Common myeloid progenitor, CD34-positive (primary cell): ENCODE measurements around the gene AQP12B.
A peak's percentile ranks its signal among the peaks of the same experiment; 100 is the strongest.
"Not testable (repeated sequence)": the region's sequence is repeated elsewhere in the genome, so short reads cannot be mapped to it uniquely, and the experiment has no call there.

Experiments used
- CTCF ChIA-PET: fragments of 350-600 bp; sonication (Branson Sonifier 250); formaldehyde crosslinking; loops from one replicate; lab custom pipeline; 2021; ENCODE audit warnings: antibody characterized with exemption; lab: Charles Lee
- POLR2A ChIA-PET: fragments of 350-600 bp; sonication (Branson Sonifier 250); formaldehyde crosslinking; loops from one replicate; lab custom pipeline; 2021; ENCODE audit warnings: antibody characterized with exemption; lab: Charles Lee
- DNase-seq, 3 donors: peaks; one replicate each; pipeline versions ENCODE4 v3.0.0 to v3.0.0-alpha.2; 2013
- H3K27ac ChIP-seq, 2 experiments: 1 replicate in 1 of 2; 2 replicates in 1 of 2; pipeline ENCODE4 v1.7.0; 2013; ENCODE audit warnings: inconsistent platforms in 2 of 2, low read length in 2 of 2, mild to moderate bottlenecking in 2 of 2, low read depth in 1 of 2, moderate library complexity in 1 of 2; ENCODE audit not compliant: severe bottlenecking in 2 of 2, insufficient read depth in 1 of 2, poor library complexity in 1 of 2
- H3K27me3 ChIP-seq, 5 experiments: replicated peaks in 2 of 5; 1 replicate in 3 of 5; 2 replicates in 2 of 5; pipeline versions ENCODE4 v1.6.1 to v1.7.0; 2013; ENCODE audit warnings: low read length in 4 of 5, mild to moderate bottlenecking in 2 of 5, moderate library complexity in 2 of 5, inconsistent platforms in 1 of 5; ENCODE audit not compliant: insufficient read depth in 5 of 5, control insufficient read depth in 4 of 5
- H3K36me3 ChIP-seq, 4 experiments: 1 replicate in 2 of 4; 2 replicates in 2 of 4; pipeline versions ENCODE4 v1.6.1 to v1.7.0; 2013; ENCODE audit warnings: low read length in 3 of 4, control low read depth in 1 of 4, mild to moderate bottlenecking in 1 of 4; ENCODE audit not compliant: control insufficient read depth in 4 of 4, insufficient read depth in 4 of 4
- H3K4me1 ChIP-seq, 4 experiments: 1 replicate in 3 of 4; 2 replicates in 1 of 4; pipeline versions ENCODE4 v1.6.1 to v1.7.1; 2013; ENCODE audit warnings: low read length in 3 of 4, mild to moderate bottlenecking in 3 of 4, control low read depth in 1 of 4, inconsistent platforms in 1 of 4, moderate library complexity in 1 of 4; ENCODE audit not compliant: control insufficient read depth in 4 of 4, insufficient read depth in 4 of 4; ENCODE audit errors: control extremely low read depth in 1 of 4
- H3K4me3 ChIP-seq, 7 experiments: 1 replicate in 4 of 7; 2 replicates in 3 of 7; pipeline versions ENCODE4 v1.5.1 to v1.7.0; 2013; ENCODE audit warnings: mild to moderate bottlenecking in 7 of 7, low read length in 6 of 7, moderate library complexity in 6 of 7, inconsistent platforms in 2 of 7, low read depth in 2 of 7, control low read depth in 1 of 7; ENCODE audit not compliant: insufficient read depth in 4 of 7, control insufficient read depth in 1 of 7; ENCODE audit errors: extremely low read depth in 1 of 7
- H3K9me3 ChIP-seq, 5 experiments: 1 replicate in 4 of 5; 2 replicates in 1 of 5; pipeline versions ENCODE4 v1.6.1 to v1.7.1; 2013; ENCODE audit warnings: low read length in 4 of 5, mild to moderate bottlenecking in 2 of 5, inconsistent platforms in 1 of 5, low read depth in 1 of 5, moderate library complexity in 1 of 5; ENCODE audit not compliant: control insufficient read depth in 4 of 5, insufficient read depth in 2 of 5; ENCODE audit errors: control extremely low read depth in 1 of 5
- WGBS: methylation state at CpG from one replicate; pipeline ENCODE4 v1.1.5; 2013; ENCODE audit not compliant: insufficient coverage; 5-methylcytosine and 5-hydroxymethylcytosine counted together

The AQP12B gene

GRCh38 chr2:240687045-240687740 lies 4.5 kb upstream of the AQP12B start:
- WGBS: 83% methylated on average over 13 of the region's 20 CpGs
- ChIA-PET CTCF (no interaction called here), POLR2A (no interaction called here)
- Histone ChIP-seq H3K36me3 (no peaks in the 10 kb centered on the region), H3K4me3 (no peak overlapping the region), H3K9me3 (no peaks in the 10 kb centered on the region), H3K4me1 (peaks cover 0 to 9% (median 1%) of the 10 kb centered on the region in 4 experiments), H3K27ac (no peak overlapping the region), H3K27me3 (no peaks in the 10 kb centered on the region)
- DNase-seq: no peak

- ChIA-PET CTCF (no interaction called here), POLR2A (no interaction called here)
- no peak for DNase-seq
- H3K4me3 ChIP-seq: no peak overlapping the region
- 100% methylated on average over 4 of the region's 6 CpGs for WGBS
- H3K36me3 ChIP-seq: no peaks in the 10 kb centered on the region
- H3K27me3 ChIP-seq: no peaks in the 10 kb centered on the region
- peaks cover 0 to 9% (median 1%) of the 10 kb centered on the region in 4 experiments for H3K4me1 ChIP-seq
- no peak overlapping the region for H3K27ac ChIP-seq
- no peaks in the 10 kb centered on the region for H3K9me3 ChIP-seq
These were observed 3.8 kb upstream of the AQP12B start for GRCh38 chr2:240686460-240686859.

GRCh38 chr2:240685771-240686371 lies 3.2 kb upstream of the AQP12B start:
- no peak overlapping the region for H3K4me3 ChIP-seq
- no peak overlapping the region for H3K27ac ChIP-seq
- H3K4me1 ChIP-seq: peaks cover 0 to 9% (median 1%) of the 10 kb centered on the region in 4 experiments
- POLR2A ChIA-PET: no interaction called here
- H3K27me3 ChIP-seq: no peaks in the 10 kb centered on the region
- CTCF ChIA-PET: no interaction called here
- no peaks in the 10 kb centered on the region for H3K9me3 ChIP-seq
- 89% methylated on average over 8 of the region's 10 CpGs for WGBS
- peak; percentile 2 to 36 (median 19) for DNase-seq
- no peaks in the 10 kb centered on the region for H3K36me3 ChIP-seq

- H3K27me3 ChIP-seq, H3K9me3 ChIP-seq, H3K36me3 ChIP-seq, POLR2A ChIA-PET, H3K27ac ChIP-seq, H3K4me1 ChIP-seq: not testable (repeated sequence)
- CTCF ChIA-PET: interaction anchor here (1.1 kb wide), 1 partner anchor 117 kb away, joined by 3 read pairs; no protein-coding TSS in a partner anchor
- DNase-seq: peak in 2 of 3 donors; percentile 3 to 13
- 91% methylated on average over 6 of the region's 15 CpGs for WGBS
- H3K4me3 ChIP-seq: peak overlapping the region in 2 of 7 experiments; percentile 11 to 70
These were observed 1.5 kb upstream of the AQP12B start for GRCh38 chr2:240683980-240684728.

GRCh38 chr2:240683329-240683979 lies 769 bp upstream of the AQP12B start:
- POLR2A ChIA-PET, H3K27me3 ChIP-seq, DNase-seq, H3K36me3 ChIP-seq, H3K4me1 ChIP-seq, H3K9me3 ChIP-seq, H3K27ac ChIP-seq: not testable (repeated sequence)
- CTCF ChIA-PET: interaction anchor here (1.1 kb wide), 1 partner anchor 116 kb away, joined by 3 read pairs; no protein-coding TSS in a partner anchor
- no CpG with 5 or more reads among the region's 15 CpGs for WGBS
- peak overlapping the region in 1 of 7 experiments; percentile 70 for H3K4me3 ChIP-seq

GRCh38 chr2:240680185-240680584 lies 2.5 kb downstream of the AQP12B start:
- H3K4me1 ChIP-seq, H3K36me3 ChIP-seq, H3K27me3 ChIP-seq, DNase-seq, H3K9me3 ChIP-seq, POLR2A ChIA-PET, H3K27ac ChIP-seq, CTCF ChIA-PET, H3K4me3 ChIP-seq: not testable (repeated sequence)
- WGBS: no CpG with 5 or more reads among the region's 11 CpGs
